Transverse colon (tissue), 4 donors: ENCODE results near the gene JCHAIN. TPM values are rescaled to one million over a fixed set of nuclear protein-coding genes. Genes with fewer than 3 reads are reported as not detected.

ENCODE experiments used
- DNase-seq: peaks from one replicate; pipeline ENCODE4 v3.0.0-alpha.2; 2019
- H3K27ac ChIP-seq, 4 donors: fragments of 200-600 bp; sonication (generic); 2 replicates each; pipeline ENCODE4 v1.5.1; 2016 to 2018; ENCODE audit warnings: inconsistent platforms in 4 of 4
- H3K27me3 ChIP-seq: fragments of 200-600 bp; sonication (generic); 2 replicates; pipeline ENCODE4 v1.5.1; 2017; ENCODE audit warnings: inconsistent platforms
- H3K36me3 ChIP-seq, 4 donors: fragments of 200-600 bp; sonication (generic); 2 replicates each; pipeline ENCODE4 v1.5.1; 2017 to 2019; ENCODE audit warnings: inconsistent platforms in 4 of 4
- H3K4me1 ChIP-seq, 4 donors: fragments of 200-600 bp; sonication (generic); 2 replicates each; pipeline ENCODE4 v1.5.1; 2017 to 2020; ENCODE audit warnings: inconsistent platforms in 4 of 4
- H3K4me3 ChIP-seq, 4 donors: fragments of 200-600 bp; sonication (generic); 1 replicate in 1 of 4; 2 replicates in 3 of 4; pipeline versions ENCODE4 v1.5.1 to v1.6.1; 2017 to 2019; ENCODE audit warnings: inconsistent platforms in 4 of 4
- H3K9me3 ChIP-seq, 2 donors: fragments of 200-600 bp; sonication (generic); 2 replicates each; pipeline ENCODE4 v1.5.1; 2017 to 2019; ENCODE audit warnings: inconsistent platforms in 2 of 2
- EP300 ChIP-seq: sonication (generic); formaldehyde crosslinking; IDR thresholded peaks from one replicate; pipeline ENCODE4 v1.6.1; 2017; ENCODE audit warnings: antibody characterized with exemption, low read depth
- POLR2A ChIP-seq: fragments of 450-650 bp; IDR thresholded peaks from one replicate; pipeline ENCODE4 v1.6.1; 2016; ENCODE audit warnings: antibody characterized with exemption, mild to moderate bottlenecking, moderate library complexity
- POLR2AphosphoS5 ChIP-seq, 3 donors: sonication (generic); formaldehyde crosslinking; IDR thresholded peaks; one replicate each; pipeline ENCODE4 v1.6.1; 2016; ENCODE audit warnings: antibody characterized with exemption in 3 of 3
- WGBS, 2 donors: methylation state at CpG; one replicate each; pipeline ENCODE4 v1.1.5; 2018; ENCODE audit warnings: low coverage in 1 of 2; 5-methylcytosine and 5-hydroxymethylcytosine counted together
- in situ Hi-C, 4 donors: fragments of 200-750 bp; cut with MboI; loops; one replicate each; pipeline versions ENCODE4 v1.15.0 to v1.15.1; 2017; ENCODE audit warnings: low sequenced_read_pairs in 3 of 4, low pct_ligation_motif_present in 1 of 4, low pct_unique_long_range_greater_than_20kb in 1 of 4
- intact Hi-C: fragments of 100-400 bp; cut with DNase I; formaldehyde crosslinking; loops from one replicate; pipeline ENCODE4 v1.15.1; 2023; ENCODE audit warnings: low total_unique reads
- total RNA-seq, 4 donors: library from RNA; depleted of rRNA; stranded (reverse); fragments of >200 nt; gene quantifications; one replicate each; pipeline ENCODE4 v1.1.0, GENCODE V29; 2016
- TF ChIP-seq, protein P1 (sequence below), 5 experiments: fragments of 200-600 bp in 3 of 5; fragments of 450-650 bp in 2 of 5; sonication (generic) in 3 of 5; IDR thresholded peaks; 1 replicate in 2 of 5; 2 replicates in 3 of 5; pipeline ENCODE4 v1.5.1; 2016 to 2017; ENCODE audit warnings: antibody characterized with exemption in 5 of 5, inconsistent platforms in 3 of 5, mild to moderate bottlenecking in 2 of 5, moderate library complexity in 1 of 5

Gene JCHAIN
- total RNA-seq, 4 donors from 2014 or later, result 38.2 to 1,497 (median 176) TPM

DNA sequence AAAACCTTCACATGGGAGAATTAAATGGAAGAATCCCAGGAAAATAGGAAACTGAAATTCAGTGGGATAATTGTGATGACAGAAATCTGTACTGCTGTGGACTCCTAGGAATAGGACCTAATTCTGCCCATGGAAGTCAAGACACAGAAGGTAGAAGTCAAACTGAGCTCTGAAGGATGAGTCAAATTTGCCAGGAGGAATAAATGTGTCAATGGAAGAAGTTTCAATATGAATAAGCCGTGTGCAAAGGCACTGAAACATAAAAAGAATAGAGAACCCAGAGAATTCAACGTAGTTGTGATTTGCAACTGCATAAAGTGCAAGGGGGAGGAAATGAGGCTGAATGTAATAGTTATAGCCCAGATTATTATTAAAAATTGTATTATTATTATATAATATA, 26.1 kb downstream of the JCHAIN start:
- H3K27ac ChIP-seq, result no peak overlapping the region
- no peaks in the 10 kb centered on the region for H3K27me3 ChIP-seq
- no peak overlapping the region for H3K4me3 ChIP-seq
- peaks cover 0 to 5% (median 0%) of the 10 kb centered on the region in 4 donors for H3K4me1 ChIP-seq
- no peak for DNase-seq
- no peaks in the 10 kb centered on the region for H3K36me3 ChIP-seq
- H3K9me3 ChIP-seq, result no peaks in the 10 kb centered on the region
- intact Hi-C loops, result no loop called here
- in situ Hi-C loops, result loop anchor here in 1 of 4 donors (25.0 kb wide), 1 partner anchor 372 kb away; no protein-coding TSS in a partner anchor
- 71 to 79% methylated on average over 2 of the region's 2 CpGs for WGBS, 2 donors
- no peak for TF ChIP-seq POLR2A
- TF ChIP-seq, protein P1, sequence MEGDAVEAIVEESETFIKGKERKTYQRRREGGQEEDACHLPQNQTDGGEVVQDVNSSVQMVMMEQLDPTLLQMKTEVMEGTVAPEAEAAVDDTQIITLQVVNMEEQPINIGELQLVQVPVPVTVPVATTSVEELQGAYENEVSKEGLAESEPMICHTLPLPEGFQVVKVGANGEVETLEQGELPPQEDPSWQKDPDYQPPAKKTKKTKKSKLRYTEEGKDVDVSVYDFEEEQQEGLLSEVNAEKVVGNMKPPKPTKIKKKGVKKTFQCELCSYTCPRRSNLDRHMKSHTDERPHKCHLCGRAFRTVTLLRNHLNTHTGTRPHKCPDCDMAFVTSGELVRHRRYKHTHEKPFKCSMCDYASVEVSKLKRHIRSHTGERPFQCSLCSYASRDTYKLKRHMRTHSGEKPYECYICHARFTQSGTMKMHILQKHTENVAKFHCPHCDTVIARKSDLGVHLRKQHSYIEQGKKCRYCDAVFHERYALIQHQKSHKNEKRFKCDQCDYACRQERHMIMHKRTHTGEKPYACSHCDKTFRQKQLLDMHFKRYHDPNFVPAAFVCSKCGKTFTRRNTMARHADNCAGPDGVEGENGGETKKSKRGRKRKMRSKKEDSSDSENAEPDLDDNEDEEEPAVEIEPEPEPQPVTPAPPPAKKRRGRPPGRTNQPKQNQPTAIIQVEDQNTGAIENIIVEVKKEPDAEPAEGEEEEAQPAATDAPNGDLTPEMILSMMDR (IDR thresholded peaks at IDR 0.05), result no peak
- no peak for TF ChIP-seq POLR2AphosphoS5 (IDR thresholded peaks at IDR 0.05)
- TF ChIP-seq EP300, result no peak

DNA sequence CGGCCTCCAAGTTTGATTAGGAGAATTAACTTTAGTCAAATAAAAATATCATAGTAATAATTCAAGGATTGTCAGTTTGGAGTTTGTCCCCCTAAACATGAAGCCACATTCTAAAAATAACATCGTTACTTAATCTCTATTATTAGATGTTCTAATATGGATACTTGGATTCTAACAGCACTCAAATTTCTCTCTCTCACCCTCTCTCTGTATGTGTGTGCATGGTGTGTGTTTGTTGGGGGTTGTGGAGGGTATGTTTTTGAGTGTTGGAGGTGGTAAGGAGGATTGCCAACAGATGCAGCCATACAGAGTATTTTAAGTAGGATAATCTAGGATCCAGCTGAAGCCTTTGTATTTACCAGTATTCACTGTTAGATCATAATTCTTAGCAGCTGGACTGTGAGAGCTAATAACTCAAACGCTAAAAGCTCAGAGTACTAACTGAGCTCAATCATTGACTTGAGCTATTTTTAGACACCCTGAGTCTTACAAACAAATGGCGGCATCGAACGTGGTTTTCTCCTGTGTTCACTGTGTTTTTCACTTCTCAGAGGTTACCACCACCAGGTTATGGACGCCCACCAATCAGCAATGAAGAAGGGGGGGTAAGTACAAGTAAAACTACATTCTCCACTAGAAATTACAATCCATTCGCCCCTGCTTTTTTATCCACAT, 28.9 kb downstream of the JCHAIN start:
- Histone ChIP-seq H3K27ac (no peak overlapping the region), H3K4me1 (peaks cover 0 to 5% (median 0%) of the 10 kb centered on the region in 4 donors), H3K4me3 (no peak overlapping the region), H3K36me3 (no peaks in the 10 kb centered on the region), H3K9me3 (no peaks in the 10 kb centered on the region), H3K27me3 (no peaks in the 10 kb centered on the region)
- in situ Hi-C loops (loop anchor here in 1 of 4 donors (25.0 kb wide), 1 partner anchor 375 kb away; no protein-coding TSS in a partner anchor), intact Hi-C loops (no loop called here)
- no peak for DNase-seq
- WGBS, 2 donors, result 51 to 54% methylated on average over 8 of the region's 8 CpGs
- no peak for TF ChIP-seq POLR2AphosphoS5 (IDR thresholded peaks at IDR 0.05)
- no peak for TF ChIP-seq EP300
- TF ChIP-seq, protein P1 (IDR thresholded peaks at IDR 0.05), result no peak
- TF ChIP-seq POLR2A, result no peak

DNA sequence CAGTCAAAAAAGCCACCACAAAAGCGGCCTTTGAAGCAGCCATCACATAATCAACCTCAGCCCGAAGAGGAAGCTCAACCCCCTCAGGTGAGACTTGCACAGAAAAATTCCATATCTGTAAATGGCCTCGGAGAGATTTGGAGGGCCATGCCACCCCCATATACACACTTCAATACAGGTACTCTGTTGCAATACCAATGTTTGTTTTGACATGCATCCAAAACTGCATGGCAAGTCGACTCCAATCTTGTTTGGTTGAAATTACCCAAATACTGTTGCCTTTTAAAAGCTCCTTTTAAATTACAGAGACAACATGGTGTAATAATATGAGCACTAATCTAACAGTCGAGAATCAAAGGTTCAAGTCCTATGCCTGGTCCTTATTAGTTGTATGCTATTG, 31.8 kb downstream of the JCHAIN start:
- Histone ChIP-seq H3K4me3 (no peak overlapping the region), H3K4me1 (peaks cover 0 to 5% (median 0%) of the 10 kb centered on the region in 4 donors), H3K9me3 (no peaks in the 10 kb centered on the region), H3K27me3 (no peaks in the 10 kb centered on the region), H3K27ac (no peak overlapping the region), H3K36me3 (no peaks in the 10 kb centered on the region)
- no peak for DNase-seq
- WGBS, 2 donors, result 60 to 75% methylated on average over 1 to 5 of the region's 5 CpGs
- TF ChIP-seq POLR2AphosphoS5 (IDR thresholded peaks at IDR 0.05), result no peak
- no peak for TF ChIP-seq EP300
- TF ChIP-seq, protein P1 (IDR thresholded peaks at IDR 0.05), result no peak
- TF ChIP-seq POLR2A, result no peak
- in situ Hi-C loops, result loop anchor here in 1 of 4 donors (25.0 kb wide), 1 partner anchor 378 kb away; no protein-coding TSS in a partner anchor
- intact Hi-C loops, result no loop called here

DNA sequence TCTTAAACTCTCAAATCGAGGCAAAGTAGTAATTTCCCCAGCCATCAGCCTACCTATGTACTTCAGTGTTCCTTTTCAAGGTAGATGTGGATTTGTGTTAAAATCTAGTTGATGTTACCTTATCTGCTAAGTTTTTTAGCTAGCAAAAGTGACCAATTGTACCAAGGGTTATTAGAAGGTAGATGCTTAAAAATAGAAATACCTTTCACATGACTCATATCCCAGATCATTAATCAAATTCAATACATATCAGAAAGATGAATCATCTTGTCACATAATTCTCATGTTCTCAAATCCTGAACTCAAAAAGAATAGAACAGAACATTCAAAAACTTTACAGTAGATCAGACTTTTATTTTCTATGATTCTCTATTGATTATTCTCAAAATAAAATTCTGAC, 34.3 kb downstream of the JCHAIN start:
- in situ Hi-C loops, result loop anchor here in 1 of 4 donors (25.0 kb wide), 1 partner anchor 380 kb away; no protein-coding TSS in a partner anchor
- Histone ChIP-seq H3K9me3 (no peaks in the 10 kb centered on the region), H3K27me3 (no peaks in the 10 kb centered on the region), H3K36me3 (no peaks in the 10 kb centered on the region), H3K27ac (no peak overlapping the region), H3K4me3 (no peak overlapping the region), H3K4me1 (peaks cover 0 to 3% (median 0%) of the 10 kb centered on the region in 4 donors)
- intact Hi-C loops, result no loop called here
- 73 to 81% methylated on average over 1 of the region's 1 CpG for WGBS, 2 donors
- no peak for DNase-seq
- TF ChIP-seq POLR2A (no peak), POLR2AphosphoS5 (IDR thresholded peaks at IDR 0.05) (no peak), EP300 (no peak)
- TF ChIP-seq, protein P1 (IDR thresholded peaks at IDR 0.05), result no peak
